HepG2 (cell line): ENCODE measurements around the gene TLR9. TPM values are rescaled to one million over a fixed set of nuclear protein-coding genes. Genes with fewer than 3 reads are reported as not detected.

ENCODE experiments used
- CBX2 ChIP-seq, 2 experiments: fragments of 200-600 bp in 1 of 2; sonication (generic); formaldehyde crosslinking in 1 of 2; IDR thresholded peaks; 2 replicates each; pipeline versions ENCODE4 v1.7.0 to v1.8.1; 2018 to 2022; ENCODE audit warnings: low read depth in 2 of 2, low read length in 1 of 2, mild to moderate bottlenecking in 1 of 2, missing genetic modification reagents in 1 of 2
- FOXA3 ChIP-seq: IDR thresholded peaks from 2 replicates; pipeline ENCODE4 v1.6.1; 2016; ENCODE audit warnings: missing genetic modification reagents, missing compliant biosample characterization
- HMG20A ChIP-seq: IDR thresholded peaks from 2 replicates; pipeline ENCODE4 v1.6.1; 2016; ENCODE audit warnings: borderline replicate concordance
- HNRNPK ChIP-seq: fragments of 200-400 bp; formaldehyde crosslinking; IDR thresholded peaks from 2 replicates; pipeline ENCODE4 v1.6.1; 2018; ENCODE audit warnings: low read length, low read depth, moderate library complexity, mild to moderate bottlenecking; ENCODE audit not compliant: poor library complexity, severe bottlenecking
- KLF6 ChIP-seq: IDR thresholded peaks from 2 replicates; pipeline ENCODE4 v1.8.0; 2016; ENCODE audit warnings: missing biosample characterization, missing genetic modification reagents
- MTA1 ChIP-seq: sonication (generic); formaldehyde crosslinking; IDR thresholded peaks from 2 replicates; pipeline ENCODE4 v1.4.0; 2020; ENCODE audit warnings: missing genetic modification reagents, mild to moderate bottlenecking, borderline replicate concordance
- MXD4 ChIP-seq: IDR thresholded peaks from 2 replicates; pipeline ENCODE4 v1.6.1; 2016; ENCODE audit warnings: mild to moderate bottlenecking, missing biosample characterization, missing genetic modification reagents
- NBN ChIP-seq: fragments of 450-650 bp; conservative IDR thresholded peaks from 2 replicates; pipeline ENCODE4 v1.6.1; 2017
- SALL1 ChIP-seq: sonication (generic); formaldehyde crosslinking; IDR thresholded peaks from 2 replicates; pipeline ENCODE4 v1.8.0; 2022; ENCODE audit warnings: mild to moderate bottlenecking, missing genetic modification reagents
- SAP130 ChIP-seq: IDR thresholded peaks from 2 replicates; pipeline ENCODE4 v1.6.1; 2016; ENCODE audit warnings: low read depth
- TGIF2 ChIP-seq: IDR thresholded peaks from 2 replicates; pipeline ENCODE4 v1.6.1; 2016; ENCODE audit warnings: control low read depth, missing compliant biosample characterization
- ZNF101 ChIP-seq: sonication (generic); formaldehyde crosslinking; IDR thresholded peaks from 2 replicates; pipeline ENCODE4 v1.4.0; 2020; ENCODE audit warnings: mild to moderate bottlenecking, low read depth, missing genetic modification reagents, borderline replicate concordance
- ZNF331 ChIP-seq: sonication (generic); formaldehyde crosslinking; IDR thresholded peaks from 2 replicates; pipeline ENCODE4 v1.4.0; 2020; ENCODE audit warnings: missing genetic modification reagents
- ZNF543 ChIP-seq: sonication (generic); formaldehyde crosslinking; IDR thresholded peaks from 2 replicates; pipeline ENCODE4 v1.4.0; 2020; ENCODE audit warnings: mild to moderate bottlenecking, missing genetic modification reagents
- ZNF629 ChIP-seq: sonication (generic); formaldehyde crosslinking; conservative IDR thresholded peaks from 2 replicates; pipeline ENCODE4 v1.5.0; 2020; ENCODE audit warnings: missing genetic modification reagents
- ZNF772 ChIP-seq: sonication (generic); formaldehyde crosslinking; IDR thresholded peaks from 2 replicates; pipeline ENCODE4 v1.5.0; 2020; ENCODE audit warnings: mild to moderate bottlenecking, missing genetic modification reagents
- polyA plus RNA-seq, 8 experiments: library from polyadenylated mRNA; depleted of rRNA in 3 of 8; stranded (reverse) in 7 of 8; unstranded in 1 of 8; fragments of >200 nt; fragmentation: Illumina TruSeq in 4 of 8; extraction: Trizol in 4 of 8; gene quantifications; 2 replicates each; pipeline versions ENCODE4 v1.2.1 to v1.2.3, GENCODE V29; 2011 to 2016; ENCODE audit warnings: low read depth in 4 of 8, missing spikeins in 1 of 8, mixed read lengths in 1 of 8; ENCODE audit not compliant: insufficient read depth in 1 of 8
- total RNA-seq, 5 experiments: library from RNA; depleted of rRNA; stranded (reverse); fragments of >200 nt; fragmentation: Illumina TruSeq; extraction: Trizol; gene quantifications; 2 replicates each; pipeline ENCODE4 v1.2.3, GENCODE V29; 2016; ENCODE audit warnings: low read depth in 1 of 5
- TF ChIP-seq, protein P1 (sequence below): sonication (generic); formaldehyde crosslinking; IDR thresholded peaks from 2 replicates; pipeline ENCODE4 v1.8.1; 2022; ENCODE audit warnings: low read depth, mild to moderate bottlenecking, missing genetic modification reagents
- TF ChIP-seq, protein P2 (sequence below): sonication (generic); formaldehyde crosslinking; IDR thresholded peaks from 2 replicates; pipeline ENCODE4 v1.4.0; 2020; ENCODE audit warnings: missing genetic modification reagents
- TF ChIP-seq, protein P3 (sequence below): sonication (generic); formaldehyde crosslinking; IDR thresholded peaks from 2 replicates; pipeline ENCODE4 v1.4.0; 2020; ENCODE audit warnings: missing genetic modification reagents
- TF ChIP-seq, protein P4 (sequence below): sonication (generic); formaldehyde crosslinking; IDR thresholded peaks from 2 replicates; pipeline ENCODE4 v1.8.1; 2023; ENCODE audit warnings: mild to moderate bottlenecking, missing genetic modification reagents
- TF ChIP-seq, protein P5 (sequence below): conservative IDR thresholded peaks from 2 replicates; pipeline ENCODE4 v1.6.1; 2018; ENCODE audit warnings: missing genetic modification reagents

Gene TLR9
- total and polyA plus RNA-seq, 2 of the 13 experiments (the other 11 are each of a cell fraction or from before 2014, with no cell fraction given) = not detected

DNA sequence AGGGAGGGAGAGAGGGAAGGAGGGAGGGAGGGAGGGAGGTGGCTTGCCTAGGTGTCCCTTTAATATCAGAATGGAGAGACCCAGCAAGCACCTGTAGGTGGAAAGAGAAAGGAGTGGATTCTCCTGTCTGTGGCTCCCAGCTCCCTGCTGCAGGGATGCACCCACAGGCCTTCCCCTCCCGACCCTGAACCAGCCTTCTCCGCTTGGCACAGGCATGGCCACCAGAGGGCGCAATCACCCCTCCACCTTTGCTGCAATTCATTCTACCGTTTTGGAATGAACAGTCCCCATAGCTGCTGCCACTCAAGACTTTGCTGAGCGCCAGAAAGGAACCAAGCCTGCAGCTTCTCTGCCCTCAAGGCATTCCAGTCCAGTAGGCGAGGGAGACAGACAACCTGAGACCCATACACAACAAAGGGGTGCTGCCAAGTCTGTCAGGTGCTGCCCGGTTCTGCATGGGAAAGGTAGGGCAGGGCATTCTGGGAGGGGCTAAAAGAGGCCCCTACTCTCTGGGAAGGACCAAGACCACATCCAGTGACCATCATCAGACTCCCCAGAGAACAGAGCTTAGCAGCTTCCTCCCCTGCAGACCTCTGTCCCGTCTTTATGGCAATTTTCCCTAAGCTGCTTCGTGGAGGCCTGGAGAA is 4.9 kb downstream of the TLR9 start (continued):
- TF ChIP-seq, protein P1, sequence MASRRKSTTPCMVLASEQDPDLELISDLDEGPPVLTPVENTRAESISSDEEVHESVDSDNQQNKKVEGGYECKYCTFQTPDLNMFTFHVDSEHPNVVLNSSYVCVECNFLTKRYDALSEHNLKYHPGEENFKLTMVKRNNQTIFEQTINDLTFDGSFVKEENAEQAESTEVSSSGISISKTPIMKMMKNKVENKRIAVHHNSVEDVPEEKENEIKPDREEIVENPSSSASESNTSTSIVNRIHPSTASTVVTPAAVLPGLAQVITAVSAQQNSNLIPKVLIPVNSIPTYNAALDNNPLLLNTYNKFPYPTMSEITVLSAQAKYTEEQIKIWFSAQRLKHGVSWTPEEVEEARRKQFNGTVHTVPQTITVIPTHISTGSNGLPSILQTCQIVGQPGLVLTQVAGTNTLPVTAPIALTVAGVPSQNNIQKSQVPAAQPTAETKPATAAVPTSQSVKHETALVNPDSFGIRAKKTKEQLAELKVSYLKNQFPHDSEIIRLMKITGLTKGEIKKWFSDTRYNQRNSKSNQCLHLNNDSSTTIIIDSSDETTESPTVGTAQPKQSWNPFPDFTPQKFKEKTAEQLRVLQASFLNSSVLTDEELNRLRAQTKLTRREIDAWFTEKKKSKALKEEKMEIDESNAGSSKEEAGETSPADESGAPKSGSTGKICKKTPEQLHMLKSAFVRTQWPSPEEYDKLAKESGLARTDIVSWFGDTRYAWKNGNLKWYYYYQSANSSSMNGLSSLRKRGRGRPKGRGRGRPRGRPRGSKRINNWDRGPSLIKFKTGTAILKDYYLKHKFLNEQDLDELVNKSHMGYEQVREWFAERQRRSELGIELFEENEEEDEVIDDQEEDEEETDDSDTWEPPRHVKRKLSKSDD = no peak
- no peak for TF ChIP-seq MXD4 (CRISPR knock-in tag)
- no peak for TF ChIP-seq FOXA3 (CRISPR knock-in tag)
- no peak for TF ChIP-seq MTA1 (CRISPR knock-in tag)
- TF ChIP-seq ZNF629 = no peak
- TF ChIP-seq, protein P2, sequence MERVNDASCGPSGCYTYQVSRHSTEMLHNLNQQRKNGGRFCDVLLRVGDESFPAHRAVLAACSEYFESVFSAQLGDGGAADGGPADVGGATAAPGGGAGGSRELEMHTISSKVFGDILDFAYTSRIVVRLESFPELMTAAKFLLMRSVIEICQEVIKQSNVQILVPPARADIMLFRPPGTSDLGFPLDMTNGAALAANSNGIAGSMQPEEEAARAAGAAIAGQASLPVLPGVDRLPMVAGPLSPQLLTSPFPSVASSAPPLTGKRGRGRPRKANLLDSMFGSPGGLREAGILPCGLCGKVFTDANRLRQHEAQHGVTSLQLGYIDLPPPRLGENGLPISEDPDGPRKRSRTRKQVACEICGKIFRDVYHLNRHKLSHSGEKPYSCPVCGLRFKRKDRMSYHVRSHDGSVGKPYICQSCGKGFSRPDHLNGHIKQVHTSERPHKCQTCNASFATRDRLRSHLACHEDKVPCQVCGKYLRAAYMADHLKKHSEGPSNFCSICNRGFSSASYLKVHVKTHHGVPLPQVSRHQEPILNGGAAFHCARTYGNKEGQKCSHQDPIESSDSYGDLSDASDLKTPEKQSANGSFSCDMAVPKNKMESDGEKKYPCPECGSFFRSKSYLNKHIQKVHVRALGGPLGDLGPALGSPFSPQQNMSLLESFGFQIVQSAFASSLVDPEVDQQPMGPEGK (CRISPR knock-in tag) = peak; percentile 30; the same call in 1 of the 2 replicates
- TF ChIP-seq KLF6 (CRISPR knock-in tag) = no peak
- TF ChIP-seq, protein P3, sequence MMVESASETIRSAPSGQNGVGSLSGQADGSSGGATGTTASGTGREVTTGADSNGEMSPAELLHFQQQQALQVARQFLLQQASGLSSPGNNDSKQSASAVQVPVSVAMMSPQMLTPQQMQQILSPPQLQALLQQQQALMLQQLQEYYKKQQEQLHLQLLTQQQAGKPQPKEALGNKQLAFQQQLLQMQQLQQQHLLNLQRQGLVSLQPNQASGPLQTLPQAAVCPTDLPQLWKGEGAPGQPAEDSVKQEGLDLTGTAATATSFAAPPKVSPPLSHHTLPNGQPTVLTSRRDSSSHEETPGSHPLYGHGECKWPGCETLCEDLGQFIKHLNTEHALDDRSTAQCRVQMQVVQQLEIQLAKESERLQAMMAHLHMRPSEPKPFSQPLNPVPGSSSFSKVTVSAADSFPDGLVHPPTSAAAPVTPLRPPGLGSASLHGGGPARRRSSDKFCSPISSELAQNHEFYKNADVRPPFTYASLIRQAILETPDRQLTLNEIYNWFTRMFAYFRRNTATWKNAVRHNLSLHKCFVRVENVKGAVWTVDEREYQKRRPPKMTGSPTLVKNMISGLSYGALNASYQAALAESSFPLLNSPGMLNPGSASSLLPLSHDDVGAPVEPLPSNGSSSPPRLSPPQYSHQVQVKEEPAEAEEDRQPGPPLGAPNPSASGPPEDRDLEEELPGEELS = no peak
- no peak for TF ChIP-seq HMG20A (CRISPR knock-in tag)
- 0 out of 2 replicates have a peak, but pooled peaks have one; percentile 23 for TF ChIP-seq TGIF2 (CRISPR knock-in tag)
- TF ChIP-seq ZNF772 (CRISPR knock-in tag) = no peak
- TF ChIP-seq, protein P4, sequence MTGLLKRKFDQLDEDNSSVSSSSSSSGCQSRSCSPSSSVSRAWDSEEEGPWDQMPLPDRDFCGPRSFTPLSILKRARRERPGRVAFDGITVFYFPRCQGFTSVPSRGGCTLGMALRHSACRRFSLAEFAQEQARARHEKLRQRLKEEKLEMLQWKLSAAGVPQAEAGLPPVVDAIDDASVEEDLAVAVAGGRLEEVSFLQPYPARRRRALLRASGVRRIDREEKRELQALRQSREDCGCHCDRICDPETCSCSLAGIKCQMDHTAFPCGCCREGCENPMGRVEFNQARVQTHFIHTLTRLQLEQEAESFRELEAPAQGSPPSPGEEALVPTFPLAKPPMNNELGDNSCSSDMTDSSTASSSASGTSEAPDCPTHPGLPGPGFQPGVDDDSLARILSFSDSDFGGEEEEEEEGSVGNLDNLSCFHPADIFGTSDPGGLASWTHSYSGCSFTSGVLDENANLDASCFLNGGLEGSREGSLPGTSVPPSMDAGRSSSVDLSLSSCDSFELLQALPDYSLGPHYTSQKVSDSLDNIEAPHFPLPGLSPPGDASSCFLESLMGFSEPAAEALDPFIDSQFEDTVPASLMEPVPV (CRISPR knock-in tag) = no peak
- no peak for TF ChIP-seq ZNF543
- TF ChIP-seq NBN = no peak
- peak; percentile 42 for TF ChIP-seq SALL1 (CRISPR knock-in tag)
- TF ChIP-seq, protein P5, sequence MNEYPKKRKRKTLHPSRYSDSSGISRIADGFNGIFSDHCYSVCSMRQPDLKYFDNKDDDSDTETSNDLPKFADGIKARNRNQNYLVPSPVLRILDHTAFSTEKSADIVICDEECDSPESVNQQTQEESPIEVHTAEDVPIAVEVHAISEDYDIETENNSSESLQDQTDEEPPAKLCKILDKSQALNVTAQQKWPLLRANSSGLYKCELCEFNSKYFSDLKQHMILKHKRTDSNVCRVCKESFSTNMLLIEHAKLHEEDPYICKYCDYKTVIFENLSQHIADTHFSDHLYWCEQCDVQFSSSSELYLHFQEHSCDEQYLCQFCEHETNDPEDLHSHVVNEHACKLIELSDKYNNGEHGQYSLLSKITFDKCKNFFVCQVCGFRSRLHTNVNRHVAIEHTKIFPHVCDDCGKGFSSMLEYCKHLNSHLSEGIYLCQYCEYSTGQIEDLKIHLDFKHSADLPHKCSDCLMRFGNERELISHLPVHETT (CRISPR knock-in tag) = no peak
- TF ChIP-seq CBX2 (IDR thresholded peaks at IDR 0.05; ENCODE audit: low read depth, low read length) = no peak
- no peak for TF ChIP-seq CBX2 (CRISPR knock-in tag; IDR thresholded peaks at IDR 0.05; ENCODE audit: low read depth)
- 0 out of 2 replicates have a peak, but pooled peaks have one; percentile 46 for TF ChIP-seq ZNF331 (CRISPR knock-in tag)
- TF ChIP-seq SAP130 (CRISPR knock-in tag) = peak; percentile 31; the same call in 1 of the 2 replicates
- no peak for TF ChIP-seq ZNF101
- TF ChIP-seq HNRNPK = peak; percentile 63
